HG02938 (cell line): ENCODE results near the gene ARGLU1.
A peak's percentile ranks its signal among the peaks of the same experiment; 100 is the strongest.

Experiments used
- ATAC-seq: cut with Tn5 transposase; IDR thresholded peaks from one replicate; pipeline ENCODE4 v1.9.1; 2021; ENCODE audit warnings: mild to moderate bottlenecking, moderate library complexity; ENCODE audit not compliant: unreplicated experiment

Gene ARGLU1

GRCh38 chr13:106587787-106588186 is 19.9 kb upstream of the ARGLU1 start:
- no peak for ATAC-seq

DNA sequence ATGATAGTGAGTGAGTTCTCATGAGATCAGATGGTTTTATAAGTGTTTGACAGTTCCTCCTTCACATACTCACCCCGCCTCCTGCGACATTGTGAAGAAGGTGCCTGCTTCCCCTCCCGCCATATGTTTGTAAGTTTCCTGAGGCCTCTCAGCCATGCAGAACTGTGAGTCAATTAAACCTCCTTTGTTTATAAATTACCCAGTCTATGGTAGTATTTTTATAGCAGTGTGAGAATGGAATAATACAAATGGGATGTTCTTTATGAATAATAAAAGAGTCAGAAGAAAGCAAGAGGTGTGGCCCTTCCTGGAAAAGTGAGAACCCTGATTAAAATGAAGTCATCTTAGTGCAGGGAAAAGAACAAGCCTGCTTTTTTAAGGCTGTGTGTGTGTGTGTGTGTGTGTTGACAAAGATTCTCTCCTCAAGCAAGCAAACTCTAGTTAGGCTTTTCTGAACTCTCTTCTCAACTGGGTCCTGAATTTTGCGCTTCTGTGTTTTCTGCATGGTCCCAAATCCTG is 18.8 kb upstream of the ARGLU1 start:
- ATAC-seq: no peak

GRCh38 chr13:106581225-106581624 is 13.3 kb upstream of the ARGLU1 start:
- ATAC-seq: no peak

DNA sequence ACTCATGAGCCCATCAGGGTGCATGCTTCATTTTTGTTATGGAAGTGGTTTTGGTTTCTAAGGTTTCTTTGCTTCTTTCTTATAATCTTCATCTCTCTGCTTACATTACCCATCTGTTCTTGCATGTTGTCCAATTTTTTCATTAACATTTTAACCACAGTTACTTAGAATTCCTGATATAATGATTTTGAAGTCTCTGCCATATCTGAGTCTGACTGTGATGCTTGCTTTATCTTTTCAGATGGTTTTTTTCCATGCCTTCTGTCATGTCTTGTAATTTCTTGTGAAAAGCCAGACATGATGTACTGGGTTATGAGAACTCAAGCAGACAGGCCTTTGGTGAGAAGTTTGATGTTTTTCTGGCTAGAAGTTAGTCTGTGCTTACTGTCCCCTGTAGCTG is 8.0 kb upstream of the ARGLU1 start:
- no peak for ATAC-seq

DNA sequence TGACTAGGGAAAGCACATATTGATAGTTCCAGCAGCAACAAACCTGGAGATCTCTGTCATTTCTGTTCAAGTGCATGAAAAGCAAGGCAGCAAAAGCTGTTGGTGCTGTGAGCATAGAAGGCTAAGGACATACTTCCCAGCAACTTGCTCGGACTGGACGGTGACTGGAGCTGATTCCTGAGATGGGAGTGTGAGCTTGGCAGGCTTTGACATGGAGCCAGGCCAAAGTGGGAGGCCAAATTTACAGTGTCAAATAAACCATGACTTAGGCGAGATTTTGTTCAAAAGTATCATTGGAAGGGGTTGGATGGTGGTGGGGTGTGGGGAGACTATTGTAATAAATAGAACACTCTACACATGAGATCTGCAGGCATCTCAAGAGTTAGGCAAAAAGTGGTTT is 5.9 kb upstream of the ARGLU1 start:
- no peak for ATAC-seq

DNA sequence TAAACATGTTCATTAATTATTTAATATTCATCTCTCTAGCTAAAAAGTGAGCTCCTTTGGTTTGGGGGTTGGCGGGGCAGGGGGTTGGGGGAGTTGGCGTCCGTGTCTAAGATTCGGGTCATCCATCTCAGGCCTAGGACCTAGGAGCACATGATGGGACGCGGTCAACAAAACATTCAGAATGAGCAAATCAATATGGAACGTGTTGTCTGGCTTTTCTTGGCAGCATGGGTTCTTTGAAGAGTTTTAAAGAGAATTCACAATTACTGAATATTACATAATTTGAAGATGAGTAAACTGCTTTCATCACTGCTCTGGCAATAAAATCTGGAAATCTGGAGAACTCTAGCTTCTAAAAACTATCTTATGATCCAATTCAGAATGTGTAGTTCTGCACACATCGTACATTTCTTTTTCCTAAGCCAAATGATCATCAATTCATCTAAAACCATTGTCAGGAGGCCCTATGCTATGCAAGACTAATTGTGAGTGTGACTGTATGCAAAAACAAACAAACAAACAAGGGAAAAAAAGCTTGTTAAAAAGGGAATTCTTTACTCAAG is 5.4 kb upstream of the ARGLU1 start:
- ATAC-seq: no peak

DNA sequence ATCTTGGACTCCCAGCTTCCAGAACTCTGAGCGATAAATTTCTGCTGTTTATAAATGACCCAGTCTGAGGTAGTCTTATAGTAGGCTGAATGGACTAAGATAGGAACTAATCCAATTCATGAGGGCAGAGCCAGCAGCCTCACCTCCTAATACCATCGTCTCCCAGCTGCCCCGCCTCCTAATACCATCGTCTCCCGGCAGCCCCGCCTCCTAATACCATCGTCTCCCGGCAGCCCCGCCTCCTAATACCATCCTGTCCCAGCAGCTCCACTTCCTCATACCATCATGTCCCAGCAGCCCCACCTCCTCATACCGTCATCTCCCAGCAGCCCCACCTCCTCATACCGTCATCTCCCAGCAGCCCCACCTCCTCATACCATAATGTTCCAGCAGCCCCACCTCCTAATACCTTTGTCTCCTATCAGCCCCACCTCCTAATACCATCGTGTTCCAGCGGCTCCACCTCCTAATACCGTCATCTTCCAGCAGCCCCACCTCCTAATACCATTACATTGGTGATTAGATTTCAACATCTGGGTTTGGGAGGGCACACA is 2.4 kb upstream of the ARGLU1 start:
- ATAC-seq: no peak

DNA sequence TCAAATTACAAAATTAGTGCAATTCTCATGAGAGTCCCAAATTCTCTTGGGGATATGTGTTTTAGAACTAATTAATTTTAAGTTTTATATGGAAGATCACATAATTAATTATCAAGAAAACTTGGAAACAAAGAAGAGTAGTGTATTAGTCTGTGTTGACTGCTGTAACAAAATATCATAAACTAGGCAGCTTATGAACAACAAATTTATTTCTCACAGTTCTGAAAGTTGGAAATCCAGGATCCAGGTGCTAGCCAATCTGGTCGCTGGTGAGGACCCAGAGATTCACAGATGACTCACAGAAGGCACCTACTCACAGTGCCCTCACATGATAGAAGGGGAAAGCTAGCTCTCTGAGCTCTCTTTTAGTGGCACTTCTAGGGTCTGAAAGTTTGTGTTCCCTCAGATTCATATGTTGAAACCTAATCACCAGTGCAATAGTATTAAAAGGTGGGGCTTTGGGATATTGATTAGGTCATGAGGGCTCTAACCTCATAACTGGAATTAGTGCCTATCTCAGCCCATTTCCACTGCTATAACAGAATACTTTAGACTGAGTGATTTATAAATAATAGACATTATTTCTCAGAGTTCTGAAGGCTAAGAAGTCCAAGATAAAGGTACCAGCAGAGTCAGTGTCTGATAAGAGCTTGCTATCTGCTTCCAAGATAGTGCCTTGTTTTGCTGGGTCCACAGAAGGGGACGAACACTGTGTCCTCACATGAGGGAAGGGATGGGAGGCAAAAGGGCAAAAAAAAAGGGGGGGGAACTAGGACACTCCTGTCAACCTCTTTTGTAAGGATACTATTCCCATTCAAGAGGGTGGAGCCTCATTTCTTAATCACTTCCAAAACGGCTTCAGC is 1.5 kb upstream of the ARGLU1 start:
- ATAC-seq: no peak

DNA sequence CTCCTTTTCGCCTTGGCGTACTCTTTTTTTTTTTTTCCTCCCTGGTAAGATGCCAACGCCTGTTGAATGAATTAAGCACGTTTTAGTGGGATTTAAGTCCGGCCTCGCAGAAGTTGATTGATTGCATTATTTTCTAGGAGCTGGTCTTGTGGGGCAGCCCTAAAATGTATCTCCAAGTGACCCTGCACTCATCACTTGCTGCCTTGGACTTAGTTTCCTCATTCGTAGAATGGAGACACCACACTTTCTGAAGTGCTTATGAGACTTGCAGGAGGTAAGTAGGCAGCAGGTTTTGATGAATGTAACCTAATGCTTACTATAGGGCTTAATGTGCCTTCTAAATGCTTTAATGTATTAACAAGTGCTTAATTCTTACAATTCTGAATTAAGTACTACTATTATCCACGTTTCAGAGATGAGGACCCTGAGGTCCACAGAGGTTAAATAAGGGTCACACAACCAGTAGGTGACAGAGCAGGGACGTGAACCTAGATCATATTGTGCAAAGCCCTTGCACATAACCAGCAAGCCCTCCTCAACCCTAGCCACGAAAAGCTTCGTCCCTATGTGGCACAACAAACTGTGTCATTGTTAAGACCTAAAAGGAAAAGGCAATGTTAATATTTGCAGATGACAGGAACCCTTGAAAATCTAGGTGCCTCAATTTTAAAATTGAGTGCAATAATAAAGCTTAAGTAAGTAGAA is 514 bp upstream of the ARGLU1 start:
- peak; percentile 37 for ATAC-seq

DNA sequence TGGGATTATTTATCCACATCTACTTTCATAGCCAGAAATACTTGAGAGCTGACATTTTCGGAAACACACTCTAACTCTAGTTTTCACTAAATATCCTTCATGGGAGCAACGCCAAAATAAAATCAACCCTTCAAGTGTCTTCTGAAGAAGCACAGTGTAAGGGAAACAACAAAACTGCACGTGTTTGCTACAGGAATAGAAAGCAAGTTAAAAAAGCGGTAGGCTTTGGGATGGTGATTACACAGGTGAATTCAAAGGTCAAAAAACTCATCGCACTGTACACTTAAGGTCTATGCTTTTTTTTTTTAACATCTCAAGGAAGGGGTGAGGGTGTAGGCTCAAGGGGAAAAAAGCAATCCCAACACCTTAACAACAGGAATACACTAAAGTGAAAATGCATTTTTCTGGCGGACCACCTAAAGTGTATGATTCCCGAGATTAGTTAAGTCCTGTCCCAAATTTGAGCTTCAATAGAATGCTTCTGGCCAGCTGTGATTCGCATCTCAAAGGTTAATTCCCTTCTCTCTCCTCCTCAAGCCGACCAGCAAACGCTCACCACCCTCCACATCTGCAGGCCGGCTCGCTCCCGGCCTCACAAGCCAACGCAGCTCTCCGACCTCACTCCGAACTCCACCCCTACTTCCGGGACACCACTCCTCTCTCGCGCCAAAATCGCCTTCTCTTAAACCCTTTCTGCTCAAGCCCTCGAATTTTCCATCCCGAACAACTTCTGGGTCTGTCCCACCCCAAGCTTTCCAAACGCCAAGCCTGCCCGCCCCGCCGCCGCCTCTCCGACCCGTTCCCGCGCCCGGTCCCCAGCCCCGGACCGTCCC is 1.1 kb downstream of the ARGLU1 start:
- ATAC-seq: peak; percentile 41

GRCh38 chr13:106565127-106565775 is 2.7 kb downstream of the ARGLU1 start:
- no peak for ATAC-seq

DNA sequence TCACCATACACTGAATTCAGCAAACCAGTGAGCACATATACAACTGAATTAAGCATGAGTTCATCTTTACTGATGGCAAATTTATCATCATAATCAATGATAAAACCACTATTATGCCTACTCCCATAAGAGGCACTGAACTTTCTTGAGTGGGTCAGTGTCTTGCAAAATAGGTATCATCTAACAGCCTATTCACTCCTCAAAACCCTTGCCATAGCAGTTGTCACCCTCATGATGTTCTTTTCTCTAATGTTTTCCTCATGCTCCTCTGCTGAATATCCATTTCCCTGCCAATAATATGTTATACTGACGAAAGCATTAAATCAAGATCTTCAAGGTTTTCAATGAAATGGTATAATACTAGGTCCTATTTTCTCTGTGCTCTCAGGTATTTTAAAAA is 5.6 kb downstream of the ARGLU1 start:
- ATAC-seq: no peak

DNA sequence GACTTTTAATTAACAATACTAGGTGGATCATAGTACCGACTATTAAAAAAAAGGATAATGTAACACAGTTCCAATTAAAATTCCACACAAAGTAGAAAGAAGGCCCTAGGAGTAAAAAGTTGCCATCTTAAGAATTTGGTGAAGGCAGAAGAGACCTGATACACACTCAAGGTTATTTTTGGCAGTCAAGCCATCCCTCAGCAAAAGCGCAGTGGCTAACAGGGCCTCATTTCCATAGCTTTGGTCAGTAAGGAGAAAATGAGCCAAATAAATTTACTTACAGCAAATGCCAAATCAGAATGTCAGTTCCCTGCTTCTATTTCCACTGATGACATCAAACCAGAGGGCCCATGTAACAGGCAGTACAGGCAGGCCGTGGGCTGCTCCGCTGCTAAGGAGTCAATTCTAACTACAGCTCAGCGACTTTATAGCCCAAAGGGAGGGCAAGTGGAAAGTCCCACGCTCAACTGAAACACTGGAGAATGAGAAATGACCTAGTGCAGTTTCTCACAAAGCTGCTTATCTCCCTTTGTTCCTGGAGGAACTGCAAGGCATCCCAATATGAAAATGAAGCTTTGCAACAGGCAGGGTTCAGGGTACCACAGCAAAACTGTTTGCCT is 6.3 kb downstream of the ARGLU1 start:
- ATAC-seq: peak; percentile 82

GRCh38 chr13:106560821-106561220 is 7.1 kb downstream of the ARGLU1 start:
- ATAC-seq: no peak

DNA sequence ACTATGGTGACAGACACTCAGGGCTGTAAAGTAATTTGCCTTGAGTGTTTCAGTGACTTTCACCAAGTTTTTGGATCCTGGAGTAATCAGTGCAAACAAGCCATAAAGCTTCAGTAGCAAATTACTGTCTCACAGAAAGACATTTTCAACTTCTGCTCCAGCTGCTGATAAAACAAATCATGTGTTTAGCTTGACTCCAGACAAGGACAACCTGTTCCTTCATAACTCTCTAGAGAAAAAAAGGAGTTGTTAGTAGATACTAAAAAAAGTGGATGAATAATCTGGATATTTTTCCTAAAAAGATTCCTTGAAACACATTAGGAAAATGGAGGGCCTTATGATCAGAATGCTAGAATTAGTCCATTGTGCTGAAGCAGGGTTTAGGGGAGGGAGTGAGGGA is 9.4 kb downstream of the ARGLU1 start:
- no peak for ATAC-seq

DNA sequence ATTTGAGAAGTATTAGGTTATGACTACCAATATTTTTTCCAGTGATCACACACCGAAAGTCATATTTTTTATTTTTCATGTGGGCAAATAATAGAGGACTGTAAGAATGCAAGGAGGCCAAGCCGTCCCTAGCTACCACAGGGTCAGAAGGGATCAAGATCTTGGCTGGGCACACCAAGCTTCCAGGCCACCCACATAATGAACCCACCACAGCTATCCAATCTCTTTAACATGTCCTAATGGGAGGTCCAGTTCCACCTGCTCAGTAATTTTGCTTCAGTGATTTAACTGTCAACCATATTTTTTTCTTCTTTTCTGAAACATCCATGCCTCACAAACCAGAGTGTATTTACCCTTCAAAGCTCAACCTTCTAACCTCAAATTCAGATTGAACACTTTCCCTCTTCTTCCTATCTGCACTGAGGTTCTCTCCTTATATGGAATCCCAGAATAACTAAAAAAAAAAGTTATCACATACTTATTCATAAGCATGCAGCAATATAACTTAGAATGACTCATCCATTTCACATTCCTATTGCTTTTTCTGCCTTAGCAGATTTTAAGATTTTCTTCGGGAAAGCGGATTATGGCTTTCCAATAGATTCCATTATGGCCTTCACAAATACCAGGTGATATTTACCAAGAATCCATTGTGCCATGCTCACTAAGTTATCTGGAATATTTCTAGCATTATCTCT is 12.2 kb downstream of the ARGLU1 start:
- no peak for ATAC-seq

DNA sequence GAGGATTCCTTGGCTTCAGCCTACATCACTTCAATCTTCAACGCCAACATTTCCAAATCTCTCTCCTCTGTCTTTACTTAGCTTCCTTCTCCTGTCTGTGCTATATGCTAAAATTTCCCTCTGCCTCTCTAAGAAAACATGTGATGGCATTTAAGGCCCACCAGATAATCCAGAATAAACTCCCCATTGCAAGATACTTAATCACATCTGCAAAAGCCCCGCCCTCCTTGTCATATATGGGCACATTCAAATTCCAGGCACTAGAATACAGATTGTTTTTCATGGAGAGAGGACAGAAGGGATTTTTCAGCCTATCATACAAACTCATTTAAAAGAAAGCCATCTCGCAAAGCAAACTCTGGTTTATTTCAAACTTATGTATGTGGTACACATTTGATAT is 16.2 kb downstream of the ARGLU1 start:
- ATAC-seq: no peak

DNA sequence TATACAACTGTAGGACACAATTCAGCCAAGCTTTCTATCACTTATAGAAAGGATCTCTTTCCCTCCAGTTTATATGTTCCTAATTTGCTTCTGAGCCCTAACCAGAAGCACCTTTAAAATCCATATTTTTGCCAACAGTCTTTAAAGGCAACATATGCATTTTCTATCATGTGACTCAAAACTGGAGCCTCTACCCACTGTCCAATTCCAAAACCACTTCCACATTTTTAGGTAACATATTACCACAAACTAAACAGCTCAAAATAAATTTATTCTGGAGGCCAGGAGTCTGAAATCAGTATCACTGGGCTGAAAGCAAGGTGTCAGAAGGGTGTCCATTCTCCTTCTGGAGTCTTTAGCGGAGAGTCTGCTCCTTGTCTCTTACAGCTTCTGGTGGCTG is 16.6 kb downstream of the ARGLU1 start:
- ATAC-seq: no peak

GRCh38 chr13:106550570-106551135 is 17.3 kb downstream of the ARGLU1 start:
- ATAC-seq: no peak
